ENCODE results near the gene CHST4.

DNA sequence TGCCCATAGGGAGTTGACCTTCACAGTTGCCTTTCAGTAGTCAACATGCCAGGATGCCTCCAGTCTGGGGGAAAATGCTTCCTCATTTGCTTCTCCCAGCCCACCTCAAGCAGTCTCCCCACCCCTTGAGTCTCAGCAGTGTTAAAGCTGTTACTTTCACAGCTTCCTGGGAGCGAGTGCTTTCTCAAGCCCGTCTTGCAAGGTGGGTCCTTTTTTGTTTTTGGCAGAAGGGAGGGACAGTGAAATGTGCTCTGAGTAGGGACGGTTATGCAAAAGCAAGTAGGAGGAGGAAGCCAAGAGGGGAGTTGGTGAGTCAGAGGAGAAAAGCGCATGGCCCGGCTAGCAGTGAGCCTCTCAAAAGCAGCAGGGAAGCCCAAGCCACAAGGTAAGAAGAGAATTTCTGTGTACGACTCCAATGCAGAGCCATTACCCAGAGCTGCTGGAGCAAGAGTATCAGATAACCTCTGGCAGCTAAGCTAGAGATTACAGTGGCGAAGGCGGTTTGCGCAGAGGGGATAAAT is at the start of gene CHST4:
- TF ChIP-seq HOXA7 (CRISPR knock-in tag; IDR thresholded peaks at IDR 0.05) = no peak
- no peak for TF ChIP-seq POLR2AphosphoS2 (conservative IDR thresholded peaks at IDR 0.05; ENCODE audit: low read length)
- TF ChIP-seq, protein P1, sequence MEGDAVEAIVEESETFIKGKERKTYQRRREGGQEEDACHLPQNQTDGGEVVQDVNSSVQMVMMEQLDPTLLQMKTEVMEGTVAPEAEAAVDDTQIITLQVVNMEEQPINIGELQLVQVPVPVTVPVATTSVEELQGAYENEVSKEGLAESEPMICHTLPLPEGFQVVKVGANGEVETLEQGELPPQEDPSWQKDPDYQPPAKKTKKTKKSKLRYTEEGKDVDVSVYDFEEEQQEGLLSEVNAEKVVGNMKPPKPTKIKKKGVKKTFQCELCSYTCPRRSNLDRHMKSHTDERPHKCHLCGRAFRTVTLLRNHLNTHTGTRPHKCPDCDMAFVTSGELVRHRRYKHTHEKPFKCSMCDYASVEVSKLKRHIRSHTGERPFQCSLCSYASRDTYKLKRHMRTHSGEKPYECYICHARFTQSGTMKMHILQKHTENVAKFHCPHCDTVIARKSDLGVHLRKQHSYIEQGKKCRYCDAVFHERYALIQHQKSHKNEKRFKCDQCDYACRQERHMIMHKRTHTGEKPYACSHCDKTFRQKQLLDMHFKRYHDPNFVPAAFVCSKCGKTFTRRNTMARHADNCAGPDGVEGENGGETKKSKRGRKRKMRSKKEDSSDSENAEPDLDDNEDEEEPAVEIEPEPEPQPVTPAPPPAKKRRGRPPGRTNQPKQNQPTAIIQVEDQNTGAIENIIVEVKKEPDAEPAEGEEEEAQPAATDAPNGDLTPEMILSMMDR (IDR thresholded peaks at IDR 0.05) = no peak
- TF ChIP-seq POLR2A (IDR thresholded peaks at IDR 0.05; ENCODE audit: low read length) = no peak
- TF ChIP-seq, protein P2, sequence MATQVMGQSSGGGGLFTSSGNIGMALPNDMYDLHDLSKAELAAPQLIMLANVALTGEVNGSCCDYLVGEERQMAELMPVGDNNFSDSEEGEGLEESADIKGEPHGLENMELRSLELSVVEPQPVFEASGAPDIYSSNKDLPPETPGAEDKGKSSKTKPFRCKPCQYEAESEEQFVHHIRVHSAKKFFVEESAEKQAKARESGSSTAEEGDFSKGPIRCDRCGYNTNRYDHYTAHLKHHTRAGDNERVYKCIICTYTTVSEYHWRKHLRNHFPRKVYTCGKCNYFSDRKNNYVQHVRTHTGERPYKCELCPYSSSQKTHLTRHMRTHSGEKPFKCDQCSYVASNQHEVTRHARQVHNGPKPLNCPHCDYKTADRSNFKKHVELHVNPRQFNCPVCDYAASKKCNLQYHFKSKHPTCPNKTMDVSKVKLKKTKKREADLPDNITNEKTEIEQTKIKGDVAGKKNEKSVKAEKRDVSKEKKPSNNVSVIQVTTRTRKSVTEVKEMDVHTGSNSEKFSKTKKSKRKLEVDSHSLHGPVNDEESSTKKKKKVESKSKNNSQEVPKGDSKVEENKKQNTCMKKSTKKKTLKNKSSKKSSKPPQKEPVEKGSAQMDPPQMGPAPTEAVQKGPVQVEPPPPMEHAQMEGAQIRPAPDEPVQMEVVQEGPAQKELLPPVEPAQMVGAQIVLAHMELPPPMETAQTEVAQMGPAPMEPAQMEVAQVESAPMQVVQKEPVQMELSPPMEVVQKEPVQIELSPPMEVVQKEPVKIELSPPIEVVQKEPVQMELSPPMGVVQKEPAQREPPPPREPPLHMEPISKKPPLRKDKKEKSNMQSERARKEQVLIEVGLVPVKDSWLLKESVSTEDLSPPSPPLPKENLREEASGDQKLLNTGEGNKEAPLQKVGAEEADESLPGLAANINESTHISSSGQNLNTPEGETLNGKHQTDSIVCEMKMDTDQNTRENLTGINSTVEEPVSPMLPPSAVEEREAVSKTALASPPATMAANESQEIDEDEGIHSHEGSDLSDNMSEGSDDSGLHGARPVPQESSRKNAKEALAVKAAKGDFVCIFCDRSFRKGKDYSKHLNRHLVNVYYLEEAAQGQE (IDR thresholded peaks at IDR 0.05) = no peak
- TF ChIP-seq BHLHE40 (IDR thresholded peaks at IDR 0.05; ENCODE audit: low read depth, low read length) = no peak
- TF ChIP-seq EP300 (IDR thresholded peaks at IDR 0.05) = no peak
- TF ChIP-seq MAFK (IDR thresholded peaks at IDR 0.05; ENCODE audit: partially characterized antibody) = no peak
- no peak for TF ChIP-seq RFX5 (IDR thresholded peaks at IDR 0.05)
- TF ChIP-seq JUN (IDR thresholded peaks at IDR 0.05) = no peak
- no peak for TF ChIP-seq ZNF302 (CRISPR knock-in tag; IDR thresholded peaks at IDR 0.05)
- TF ChIP-seq, protein P3, sequence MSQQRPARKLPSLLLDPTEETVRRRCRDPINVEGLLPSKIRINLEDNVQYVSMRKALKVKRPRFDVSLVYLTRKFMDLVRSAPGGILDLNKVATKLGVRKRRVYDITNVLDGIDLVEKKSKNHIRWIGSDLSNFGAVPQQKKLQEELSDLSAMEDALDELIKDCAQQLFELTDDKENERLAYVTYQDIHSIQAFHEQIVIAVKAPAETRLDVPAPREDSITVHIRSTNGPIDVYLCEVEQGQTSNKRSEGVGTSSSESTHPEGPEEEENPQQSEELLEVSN (IDR thresholded peaks at IDR 0.05; ENCODE audit: borderline replicate concordance, low read depth) = no peak

Data from A549 (cell line).